K562 (cell line): ENCODE results near the gene FGF21. TPM values are rescaled to one million over a fixed set of nuclear protein-coding genes. Genes with fewer than 3 reads are reported as not detected.

Experiments
- BCOR ChIP-seq: fragments of 450-650 bp; IDR thresholded peaks from 2 replicates; pipeline ENCODE4 v1.6.1; 2016
- CAMTA2 ChIP-seq: fragments of 250-450 bp; sonication (Bioruptor Pico); conservative IDR thresholded peaks from 2 replicates; pipeline ENCODE4 v1.5.1; 2022
- CTBP1 ChIP-seq: fragments of 450-650 bp; IDR thresholded peaks from 2 replicates; pipeline ENCODE4 v1.6.1; 2016; ENCODE audit warnings: borderline replicate concordance
- FIP1L1 ChIP-seq: fragments of 200-400 bp; formaldehyde crosslinking; IDR thresholded peaks from 2 replicates; pipeline ENCODE4 v1.6.1; 2018; ENCODE audit warnings: mild to moderate bottlenecking, low read depth, low read length; ENCODE audit not compliant: poor library complexity, severe bottlenecking
- HDAC2 ChIP-seq: fragments of 450-650 bp; IDR thresholded peaks from 2 replicates; pipeline ENCODE4 v1.6.1; 2016; ENCODE audit warnings: mild to moderate bottlenecking
- HNRNPK ChIP-seq: fragments of 200-400 bp; formaldehyde crosslinking; IDR thresholded peaks from one replicate; pipeline ENCODE4 v1.6.1; 2018; ENCODE audit warnings: mild to moderate bottlenecking, low read depth, low read length; ENCODE audit not compliant: poor library complexity, severe bottlenecking
- MAFF ChIP-seq: IDR thresholded peaks from 2 replicates; pipeline ENCODE4 v1.6.1; 2012; ENCODE audit warnings: low read length, improper control_type of control experiment
- MXI1 ChIP-seq: IDR thresholded peaks from 2 replicates; pipeline ENCODE4 v1.6.1; 2011; ENCODE audit warnings: low read depth, mild to moderate bottlenecking, improper control_type of control experiment, low read length
- NFRKB ChIP-seq: fragments of 450-650 bp; IDR thresholded peaks from 2 replicates; pipeline ENCODE4 v1.6.1; 2016; ENCODE audit warnings: low read depth
- RBM34 ChIP-seq: fragments of 200-400 bp; formaldehyde crosslinking; IDR thresholded peaks from 2 replicates; pipeline ENCODE4 v1.6.1; 2018; ENCODE audit warnings: low read length, borderline replicate concordance; ENCODE audit not compliant: insufficient read depth
- RBM39 ChIP-seq: fragments of 200-400 bp; formaldehyde crosslinking; optimal IDR thresholded peaks from 2 replicates; pipeline ENCODE3; 2018; ENCODE audit warnings: low read depth, low read length
- RREB1 ChIP-seq: fragments of 250-450 bp; sonication (Bioruptor Pico); IDR thresholded peaks from 2 replicates; pipeline ENCODE4 v1.4.0; 2020
- RUNX1 ChIP-seq: sonication (generic); IDR thresholded peaks from 2 replicates; pipeline ENCODE4 v1.6.1; 2016; ENCODE audit warnings: antibody characterized with exemption, low read depth
- SMAD4 ChIP-seq: fragments of 250-450 bp; sonication (Bioruptor Pico); conservative IDR thresholded peaks from 2 replicates; pipeline ENCODE4 v1.8.0; 2021; ENCODE audit warnings: inconsistent platforms, mild to moderate bottlenecking, moderate library complexity
- TBL1XR1 ChIP-seq, 2 experiments: IDR thresholded peaks; 2 replicates each; pipeline ENCODE4 v1.6.1; 2012; ENCODE audit warnings: improper control_type of control experiment in 2 of 2, low read length in 2 of 2, mild to moderate bottlenecking in 1 of 2
- TRIM24 ChIP-seq, 2 experiments: fragments of 450-650 bp; IDR thresholded peaks; 2 replicates each; pipeline ENCODE4 v1.6.1; 2016
- ZFPM2 ChIP-seq: fragments of 250-450 bp; sonication (Bioruptor Pico); IDR thresholded peaks from 2 replicates; pipeline ENCODE4 v1.5.1; 2022; ENCODE audit warnings: mild to moderate bottlenecking
- ZNF175 ChIP-seq: fragments of 200-800 bp; sonication (Bioruptor generic); IDR thresholded peaks from 2 replicates; pipeline ENCODE4 v1.6.1; 2016; ENCODE audit warnings: low read depth, mild to moderate bottlenecking, missing genetic modification characterization, missing compliant biosample characterization
- ZNF184 ChIP-seq: sonication (generic); formaldehyde crosslinking; IDR thresholded peaks from 2 replicates; pipeline ENCODE4 v1.5.0; 2020; ENCODE audit warnings: missing genetic modification reagents
- ZNF197 ChIP-seq: fragments of 200-800 bp; sonication (Bioruptor generic); IDR thresholded peaks from 2 replicates; pipeline ENCODE4 v1.6.1; 2016; ENCODE audit warnings: low read depth, missing genetic modification characterization, missing compliant biosample characterization
- ZNF408 ChIP-seq: fragments of 250-450 bp; sonication (Bioruptor Pico); IDR thresholded peaks from 2 replicates; pipeline ENCODE4 v1.4.0; 2020; ENCODE audit warnings: low read depth, mild to moderate bottlenecking, moderate library complexity
- polyA plus RNA-seq, 8 experiments: library from polyadenylated mRNA; depleted of rRNA in 4 of 8; stranded (reverse) in 5 of 8; unstranded in 3 of 8; fragments of >200 nt; fragmentation: Nextera tagmentation in 2 of 8; fragmentation: Illumina TruSeq in 1 of 8; extraction: Ambion mirVana in 2 of 8; extraction: Trizol in 1 of 8; gene quantifications; 2 replicates each; pipeline versions ENCODE4 v1.2.1 to v1.2.3, GENCODE V29; 2011 to 2014; ENCODE audit warnings: inconsistent platforms in 1 of 8, missing spikeins in 1 of 8
- total RNA-seq, 7 experiments: library from RNA; depleted of rRNA in 6 of 7; stranded (reverse); fragments of >200 nt in 6 of 7; fragmentation: Illumina TruSeq in 2 of 7; extraction: Trizol in 2 of 7; gene quantifications; 2 replicates each; pipeline versions ENCODE4 v1.2.1 to v1.2.3, GENCODE V29; 2011 to 2021; ENCODE audit warnings: low replicate concordance in 1 of 7
- TF ChIP-seq, protein P1 (sequence below), 3 experiments: fragments of 200-800 bp in 1 of 3; sonication (Bioruptor generic) in 1 of 3; sonication (generic) in 1 of 3; formaldehyde crosslinking in 1 of 3; IDR thresholded peaks; 2 replicates each; pipeline versions ENCODE4 v1.6.1 to v1.8.0; 2016 to 2022; ENCODE audit warnings: mild to moderate bottlenecking in 2 of 3, missing compliant biosample characterization in 2 of 3, missing genetic modification characterization in 2 of 3, missing genetic modification reagents in 1 of 3

Gene FGF21
- total and polyA plus RNA-seq, 9 of the 15 experiments (the other 6 are each of a cell fraction or from before 2014, with no cell fraction given) = 0.04 to 0.77 (median 0.09) TPM; not detected in 6

DNA sequence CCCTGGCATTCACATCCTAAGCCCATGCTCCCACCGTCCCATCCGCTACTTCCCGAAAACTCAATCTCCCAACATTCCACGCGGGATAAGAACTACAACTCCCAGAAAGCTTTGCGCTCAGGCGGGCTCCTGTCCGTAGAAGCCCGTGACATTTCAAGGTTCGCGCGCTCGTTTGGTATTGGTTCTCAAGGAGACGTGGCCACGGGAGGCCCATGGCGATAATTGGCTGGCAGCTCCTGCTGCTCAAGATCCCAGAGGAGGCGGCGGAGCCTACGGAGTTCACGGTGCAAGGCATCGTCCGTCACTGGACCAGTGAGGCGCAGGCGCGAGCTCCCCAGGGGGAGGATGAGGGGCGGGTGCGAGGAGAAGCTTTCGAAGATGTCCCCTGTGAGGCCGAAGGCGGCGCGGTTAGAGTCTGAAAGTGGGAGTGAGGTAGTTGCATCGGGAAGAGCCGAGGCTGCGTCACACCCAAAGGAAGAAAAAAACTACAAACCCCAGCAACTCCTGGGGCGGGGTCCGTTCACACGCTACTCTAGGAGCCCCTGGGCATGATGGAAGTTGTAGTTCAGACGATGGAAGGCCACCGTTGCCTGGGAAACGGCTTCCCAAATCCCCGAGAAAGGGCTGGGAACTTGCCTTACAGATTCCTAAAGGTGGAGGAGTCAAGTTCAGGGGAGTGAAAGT is 34.6 kb upstream of the FGF21 start (continued):
- TF ChIP-seq ZNF197 (CRISPR knock-in tag) = peak; percentile 91; the same call in 1 of the 2 replicates
- no peak; a peak in 2 of 4 replicates for TF ChIP-seq TBL1XR1 (IDR thresholded peaks at IDR 0.05; ENCODE audit: low read length in 2 of 2)
- TF ChIP-seq ZFPM2 = no peak
- 0 out of 2 replicates have a peak, but pooled peaks have one; percentile 62 for TF ChIP-seq MXI1
- TF ChIP-seq CTBP1 = 0 out of 2 replicates have a peak, but pooled peaks have one; percentile 14
- no peak for TF ChIP-seq RREB1 (CRISPR knock-in tag)
- TF ChIP-seq, protein P1, sequence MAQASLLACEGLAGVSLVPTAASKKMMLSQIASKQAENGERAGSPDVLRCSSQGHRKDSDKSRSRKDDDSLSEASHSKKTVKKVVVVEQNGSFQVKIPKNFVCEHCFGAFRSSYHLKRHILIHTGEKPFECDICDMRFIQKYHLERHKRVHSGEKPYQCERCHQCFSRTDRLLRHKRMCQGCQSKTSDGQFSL (CRISPR knock-in tag; IDR thresholded peaks at IDR 0.05) = no peak
- TF ChIP-seq, protein P1 (tag; IDR thresholded peaks at IDR 0.05) = no peak
- TF ChIP-seq RBM39 = no peak
- no peak for TF ChIP-seq RUNX1
- peak; percentile 35; the same call in 1 of the 2 replicates for TF ChIP-seq HDAC2
- no peak for TF ChIP-seq SMAD4 (CRISPR knock-in tag)
- no peak for TF ChIP-seq TRIM24 (IDR thresholded peaks at IDR 0.05)
- no peak for TF ChIP-seq ZNF408
- TF ChIP-seq CAMTA2 (CRISPR knock-in tag) = no peak
- no peak for TF ChIP-seq MAFF
- TF ChIP-seq RBM34 = no peak
- no peak for TF ChIP-seq FIP1L1
- TF ChIP-seq NFRKB = no peak
- TF ChIP-seq ZNF175 (CRISPR knock-in tag) = peak; percentile 82; the same call in 1 of the 2 replicates
- no peak for TF ChIP-seq ZNF184 (CRISPR knock-in tag)
- no peak for TF ChIP-seq HNRNPK
- TF ChIP-seq BCOR = no peak
